Measurements from ENCODE around the gene ALOX5AP.

The ALOX5AP gene

DNA sequence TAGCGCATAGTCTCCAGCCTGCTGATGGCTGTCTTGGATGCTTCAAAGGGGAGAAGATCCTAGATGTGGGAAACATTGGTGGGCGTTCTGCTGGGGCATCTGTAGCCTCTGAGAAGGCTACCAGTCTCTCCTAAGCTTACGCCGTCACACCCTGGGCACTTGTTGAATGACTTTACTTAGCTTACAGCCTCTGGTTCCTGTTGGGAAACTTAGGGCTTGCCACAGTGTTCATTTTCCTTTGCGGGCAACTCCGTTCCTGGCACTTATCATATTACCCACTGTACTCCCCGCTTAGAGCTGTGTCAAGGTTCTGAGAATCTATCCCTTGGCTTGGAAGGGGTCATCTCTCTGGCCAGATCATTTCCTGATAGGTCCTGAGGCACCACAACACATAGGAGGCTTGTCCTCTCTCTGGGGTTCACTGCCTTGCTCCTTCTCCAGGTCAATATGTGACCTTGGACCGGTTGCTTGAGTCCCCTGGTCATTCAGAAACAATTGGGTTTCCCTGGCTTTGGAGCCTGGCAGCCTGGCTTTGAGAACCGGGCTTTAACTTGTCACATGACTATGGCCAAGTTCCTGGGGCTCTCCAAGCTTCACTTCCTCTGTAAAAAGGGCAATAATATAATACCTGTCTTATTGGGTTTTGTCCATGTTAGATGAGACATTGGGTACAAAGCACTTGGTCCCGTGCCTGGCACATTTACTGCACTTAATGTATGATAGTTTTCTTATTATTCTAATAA lies 20.5 kb upstream of the ALOX5AP start:
- Histone ChIP-seq H3K4me1 (ENCODE audit: low read length) (peaks cover 25% of the 10 kb centered on the region), H3K79me2 (ENCODE audit: low read length) (no peaks in the 10 kb centered on the region), H3K36me3 (replicated peaks; ENCODE audit: low read depth, low read length) (no peaks in the 10 kb centered on the region), H3K4me3 (ENCODE audit: low read length) (no peak overlapping the region), H3K4me2 (ENCODE audit: low read length) (no peak overlapping the region), H3K27me3 (ENCODE audit: low read depth, low read length) (peaks cover 39% of the 10 kb centered on the region), H2AFZ (ENCODE audit: low read depth, low read length) (no peak overlapping the region), H4K20me1 (ENCODE audit: insufficient read depth, low read length) (no peaks in the 10 kb centered on the region), H3K9me3 (ENCODE audit: insufficient read depth, low read length) (no peaks in the 10 kb centered on the region), H3K27ac (ENCODE audit: low read length) (no peak overlapping the region), H3K9ac (ENCODE audit: low read length) (no peak overlapping the region)
- TF ChIP-seq, protein P1, sequence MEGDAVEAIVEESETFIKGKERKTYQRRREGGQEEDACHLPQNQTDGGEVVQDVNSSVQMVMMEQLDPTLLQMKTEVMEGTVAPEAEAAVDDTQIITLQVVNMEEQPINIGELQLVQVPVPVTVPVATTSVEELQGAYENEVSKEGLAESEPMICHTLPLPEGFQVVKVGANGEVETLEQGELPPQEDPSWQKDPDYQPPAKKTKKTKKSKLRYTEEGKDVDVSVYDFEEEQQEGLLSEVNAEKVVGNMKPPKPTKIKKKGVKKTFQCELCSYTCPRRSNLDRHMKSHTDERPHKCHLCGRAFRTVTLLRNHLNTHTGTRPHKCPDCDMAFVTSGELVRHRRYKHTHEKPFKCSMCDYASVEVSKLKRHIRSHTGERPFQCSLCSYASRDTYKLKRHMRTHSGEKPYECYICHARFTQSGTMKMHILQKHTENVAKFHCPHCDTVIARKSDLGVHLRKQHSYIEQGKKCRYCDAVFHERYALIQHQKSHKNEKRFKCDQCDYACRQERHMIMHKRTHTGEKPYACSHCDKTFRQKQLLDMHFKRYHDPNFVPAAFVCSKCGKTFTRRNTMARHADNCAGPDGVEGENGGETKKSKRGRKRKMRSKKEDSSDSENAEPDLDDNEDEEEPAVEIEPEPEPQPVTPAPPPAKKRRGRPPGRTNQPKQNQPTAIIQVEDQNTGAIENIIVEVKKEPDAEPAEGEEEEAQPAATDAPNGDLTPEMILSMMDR (IDR thresholded peaks at IDR 0.05; ENCODE audit: low read depth, low read length) = no peak
- TF ChIP-seq EZH2phosphoT487 (IDR thresholded peaks at IDR 0.05; ENCODE audit: low read depth) = no peak

DNA sequence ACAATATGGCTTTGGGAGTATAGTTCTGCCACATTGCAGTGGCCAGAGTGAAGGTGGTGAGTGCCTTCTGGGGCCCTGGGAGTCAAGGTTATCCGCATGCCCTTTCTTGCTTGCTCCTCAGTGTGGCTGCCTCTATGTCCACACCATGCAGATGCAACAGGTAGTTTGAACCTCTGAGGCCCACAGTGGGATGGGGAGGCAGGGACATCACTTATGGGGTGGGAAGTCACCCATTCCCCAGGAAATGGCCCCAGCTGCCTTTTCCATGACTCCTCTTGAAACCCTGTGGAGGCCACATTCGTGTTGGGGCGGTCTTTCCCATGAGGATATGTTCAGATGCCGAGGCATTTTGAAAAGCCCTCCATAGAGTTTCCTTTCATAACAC lies 20.0 kb upstream of the ALOX5AP start:
- Histone ChIP-seq H3K4me1 (ENCODE audit: low read length) (peaks cover 30% of the 10 kb centered on the region), H3K9ac (ENCODE audit: low read length) (no peak overlapping the region), H2AFZ (ENCODE audit: low read depth, low read length) (no peak overlapping the region), H3K27ac (ENCODE audit: low read length) (no peak overlapping the region), H3K27me3 (ENCODE audit: low read depth, low read length) (peaks cover 37% of the 10 kb centered on the region), H4K20me1 (ENCODE audit: insufficient read depth, low read length) (no peaks in the 10 kb centered on the region), H3K79me2 (ENCODE audit: low read length) (no peaks in the 10 kb centered on the region), H3K4me3 (ENCODE audit: low read length) (no peak overlapping the region), H3K9me3 (ENCODE audit: insufficient read depth, low read length) (no peaks in the 10 kb centered on the region), H3K4me2 (ENCODE audit: low read length) (no peak overlapping the region), H3K36me3 (replicated peaks; ENCODE audit: low read depth, low read length) (no peaks in the 10 kb centered on the region)
- TF ChIP-seq, protein P1 (IDR thresholded peaks at IDR 0.05; ENCODE audit: low read depth, low read length) = no peak
- TF ChIP-seq EZH2phosphoT487 (IDR thresholded peaks at IDR 0.05; ENCODE audit: low read depth) = no peak

DNA sequence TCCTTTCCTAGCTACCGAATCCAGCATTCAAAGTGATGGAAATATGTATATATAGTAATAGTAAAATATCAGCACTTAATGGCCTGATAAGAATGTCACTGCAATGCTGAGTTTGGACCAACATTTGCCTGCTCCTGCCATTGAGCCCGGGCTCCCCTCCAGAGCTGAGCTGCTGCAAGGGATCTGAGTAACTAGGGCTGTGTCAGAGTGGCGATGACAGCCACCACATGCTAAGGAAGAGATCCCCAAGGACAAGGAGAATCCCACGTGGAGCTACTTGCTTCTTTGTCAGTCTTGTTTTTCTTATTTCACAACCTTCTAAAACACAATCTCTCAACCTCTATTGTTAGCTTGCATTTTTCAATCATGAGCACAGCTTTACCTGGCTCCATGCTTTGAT lies 19.5 kb upstream of the ALOX5AP start:
- Histone ChIP-seq H3K79me2 (ENCODE audit: low read length) (no peaks in the 10 kb centered on the region), H3K4me2 (ENCODE audit: low read length) (no peak overlapping the region), H3K4me3 (ENCODE audit: low read length) (no peak overlapping the region), H4K20me1 (ENCODE audit: insufficient read depth, low read length) (no peaks in the 10 kb centered on the region), H3K4me1 (ENCODE audit: low read length) (peaks cover 34% of the 10 kb centered on the region), H3K9ac (ENCODE audit: low read length) (no peak overlapping the region), H3K27me3 (ENCODE audit: low read depth, low read length) (peaks cover 35% of the 10 kb centered on the region), H3K9me3 (ENCODE audit: insufficient read depth, low read length) (no peaks in the 10 kb centered on the region), H3K36me3 (replicated peaks; ENCODE audit: low read depth, low read length) (no peaks in the 10 kb centered on the region), H3K27ac (ENCODE audit: low read length) (no peak overlapping the region), H2AFZ (ENCODE audit: low read depth, low read length) (no peak overlapping the region)
- TF ChIP-seq EZH2phosphoT487 (IDR thresholded peaks at IDR 0.05; ENCODE audit: low read depth) = no peak
- TF ChIP-seq, protein P1 (IDR thresholded peaks at IDR 0.05; ENCODE audit: low read depth, low read length) = no peak

DNA sequence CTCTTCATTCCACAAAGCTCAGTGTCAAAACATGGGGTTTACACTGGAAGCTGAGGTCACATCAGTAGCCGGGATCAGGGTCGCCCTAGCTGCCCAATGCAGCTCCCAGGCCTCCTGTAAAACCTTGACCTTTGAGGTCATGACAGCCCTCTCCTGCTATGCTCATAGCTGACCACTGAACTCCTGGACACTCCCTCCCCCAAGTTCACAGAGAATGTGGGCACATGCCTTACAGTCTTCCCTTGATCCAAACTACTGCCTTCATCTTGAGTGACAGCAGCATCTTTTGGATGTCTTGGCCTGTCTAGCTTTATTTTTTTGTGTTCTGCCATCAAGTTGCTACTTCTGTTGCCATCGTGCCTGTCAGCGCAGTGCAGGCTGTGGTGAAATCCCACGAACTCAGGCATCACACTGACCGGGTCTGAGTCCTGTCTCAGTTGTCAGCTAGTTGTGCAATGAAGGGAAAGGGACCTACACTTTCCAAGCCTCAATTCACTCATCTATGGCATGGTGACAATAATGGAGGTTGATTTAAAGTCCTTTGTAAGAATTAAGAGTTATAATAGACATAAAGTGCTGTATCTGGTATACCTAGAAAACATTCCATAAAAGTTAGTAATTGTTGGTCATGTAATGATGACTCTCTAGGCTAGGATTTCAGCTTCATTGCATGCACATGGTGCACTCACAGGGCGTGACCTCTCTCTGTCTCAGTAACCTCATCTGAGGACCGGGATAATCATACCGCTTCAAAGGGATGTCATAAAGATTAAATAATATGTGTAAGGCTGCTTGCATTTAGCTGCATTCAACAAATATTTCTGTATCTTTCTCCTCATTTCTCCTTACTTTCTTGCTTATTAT lies 16.4 kb upstream of the ALOX5AP start:
- Histone ChIP-seq H3K27ac (ENCODE audit: low read length) (no peak overlapping the region), H3K9ac (ENCODE audit: low read length) (no peak overlapping the region), H2AFZ (ENCODE audit: low read depth, low read length) (no peak overlapping the region), H3K4me3 (ENCODE audit: low read length) (no peak overlapping the region), H3K9me3 (ENCODE audit: insufficient read depth, low read length) (no peaks in the 10 kb centered on the region), H3K27me3 (ENCODE audit: low read depth, low read length) (peaks cover 30% of the 10 kb centered on the region), H3K36me3 (replicated peaks; ENCODE audit: low read depth, low read length) (no peaks in the 10 kb centered on the region), H4K20me1 (ENCODE audit: insufficient read depth, low read length) (no peaks in the 10 kb centered on the region), H3K4me1 (ENCODE audit: low read length) (peaks cover 49% of the 10 kb centered on the region), H3K4me2 (ENCODE audit: low read length) (no peak overlapping the region), H3K79me2 (ENCODE audit: low read length) (no peaks in the 10 kb centered on the region)
- TF ChIP-seq, protein P1 (IDR thresholded peaks at IDR 0.05; ENCODE audit: low read depth, low read length) = no peak
- no peak for TF ChIP-seq EZH2phosphoT487 (IDR thresholded peaks at IDR 0.05; ENCODE audit: low read depth)
